Prostate gland (tissue), 2 donors: ENCODE measurements around the gene SCEL.

Experiments
- POLR2AphosphoS5 ChIP-seq: sonication (generic); formaldehyde crosslinking; IDR thresholded peaks from one replicate; pipeline ENCODE4 v1.6.1; 2017; ENCODE audit warnings: antibody characterized with exemption
- TF ChIP-seq, protein P1 (sequence below), 4 experiments: fragments of 200-600 bp in 2 of 4; fragments of 450-650 bp in 2 of 4; sonication (generic) in 2 of 4; IDR thresholded peaks; 1 replicate in 3 of 4; 2 replicates in 1 of 4; pipeline ENCODE4 v1.5.1; 2016 to 2019; ENCODE audit warnings: antibody characterized with exemption in 4 of 4, mild to moderate bottlenecking in 2 of 4, moderate library complexity in 2 of 4

DNA sequence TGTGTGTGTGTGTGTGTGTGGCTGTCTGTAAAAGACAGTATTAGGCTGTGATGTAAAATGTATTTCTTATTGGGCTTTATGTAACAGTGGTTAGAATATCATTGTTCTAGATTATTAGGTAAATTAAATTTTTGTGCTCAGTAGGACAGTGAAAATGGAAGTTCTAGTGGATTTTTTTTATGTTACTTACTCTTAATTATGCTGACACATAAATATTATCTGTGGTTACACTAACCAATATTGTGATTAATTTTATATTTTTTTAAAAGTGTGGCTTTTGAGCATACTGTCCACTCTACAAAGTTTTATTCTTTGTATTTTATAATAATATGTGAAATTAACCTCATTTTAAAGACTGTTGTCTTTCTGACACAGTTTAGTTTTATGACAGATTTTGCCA, 80.5 kb downstream of the SCEL start:
- TF ChIP-seq, protein P1, sequence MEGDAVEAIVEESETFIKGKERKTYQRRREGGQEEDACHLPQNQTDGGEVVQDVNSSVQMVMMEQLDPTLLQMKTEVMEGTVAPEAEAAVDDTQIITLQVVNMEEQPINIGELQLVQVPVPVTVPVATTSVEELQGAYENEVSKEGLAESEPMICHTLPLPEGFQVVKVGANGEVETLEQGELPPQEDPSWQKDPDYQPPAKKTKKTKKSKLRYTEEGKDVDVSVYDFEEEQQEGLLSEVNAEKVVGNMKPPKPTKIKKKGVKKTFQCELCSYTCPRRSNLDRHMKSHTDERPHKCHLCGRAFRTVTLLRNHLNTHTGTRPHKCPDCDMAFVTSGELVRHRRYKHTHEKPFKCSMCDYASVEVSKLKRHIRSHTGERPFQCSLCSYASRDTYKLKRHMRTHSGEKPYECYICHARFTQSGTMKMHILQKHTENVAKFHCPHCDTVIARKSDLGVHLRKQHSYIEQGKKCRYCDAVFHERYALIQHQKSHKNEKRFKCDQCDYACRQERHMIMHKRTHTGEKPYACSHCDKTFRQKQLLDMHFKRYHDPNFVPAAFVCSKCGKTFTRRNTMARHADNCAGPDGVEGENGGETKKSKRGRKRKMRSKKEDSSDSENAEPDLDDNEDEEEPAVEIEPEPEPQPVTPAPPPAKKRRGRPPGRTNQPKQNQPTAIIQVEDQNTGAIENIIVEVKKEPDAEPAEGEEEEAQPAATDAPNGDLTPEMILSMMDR (IDR thresholded peaks at IDR 0.05) = no peak
- no peak for TF ChIP-seq POLR2AphosphoS5
